ENCODE results near the gene UBE2H. TPM values are rescaled to one million over a fixed set of nuclear protein-coding genes. Genes with fewer than 3 reads are reported as not detected.

Gene UBE2H
- total and polyA plus RNA-seq, 2 donors: 23.2 to 31.8 TPM

DNA sequence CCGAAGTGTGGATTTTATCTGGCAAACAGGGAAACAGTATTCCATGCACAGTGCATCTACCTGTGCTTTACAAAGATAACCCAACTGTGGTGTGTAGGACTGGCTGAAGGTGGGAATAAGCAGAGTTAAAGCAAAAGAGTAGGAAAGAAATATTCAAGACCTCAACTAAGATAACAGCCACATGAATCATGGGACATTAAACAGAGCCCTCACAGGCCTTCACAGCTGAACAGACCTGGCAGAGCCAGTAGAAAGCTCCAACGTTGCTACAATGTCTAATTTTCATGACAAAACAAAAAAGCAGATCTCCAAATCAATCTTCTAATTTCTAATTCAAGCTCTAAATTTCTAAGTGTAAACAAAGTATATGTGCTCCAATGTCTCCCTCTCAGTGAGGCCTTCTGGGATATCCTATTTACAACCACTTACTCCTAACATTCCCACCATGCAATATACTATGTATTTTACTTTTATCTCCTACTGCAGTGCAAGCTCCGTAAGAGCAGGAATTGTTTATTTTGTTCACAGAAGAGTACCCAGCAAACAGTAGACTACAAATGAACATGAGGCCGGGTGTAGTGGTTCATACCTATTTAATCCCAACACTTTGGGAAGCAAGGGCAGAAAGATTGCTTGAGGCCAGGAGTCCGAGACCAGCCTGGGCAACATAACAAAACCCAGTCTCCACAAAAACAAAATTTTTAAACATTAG, 63.5 kb downstream of the UBE2H start:
- WGBS: 93% methylated on average over 5 of the region's 5 CpGs
- no peak for DNase-seq (ENCODE audit: low read depth in 6 of 9, low spot score in 9 of 9)

DNA sequence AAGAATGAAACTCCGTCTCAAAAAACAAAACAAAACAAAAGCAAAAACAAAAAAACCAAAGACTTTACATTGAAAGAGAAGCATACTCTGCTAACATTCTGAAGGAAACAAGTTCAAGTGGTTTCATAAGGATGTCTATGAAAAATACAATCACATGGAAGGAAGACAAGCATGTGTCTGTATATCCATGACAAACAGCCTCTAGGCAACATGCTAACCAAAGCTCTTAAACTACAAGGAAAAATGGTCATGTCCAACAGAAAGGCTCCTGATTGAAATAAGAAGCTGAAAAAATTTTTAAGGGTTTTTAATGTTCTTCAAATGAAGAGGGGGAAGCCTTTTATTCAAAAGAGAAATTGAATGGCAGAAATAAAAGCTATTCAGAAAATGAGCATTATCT, 64.9 kb downstream of the UBE2H start:
- Histone ChIP-seq H3K36me3 (ENCODE audit: control insufficient read depth in 2 of 2, insufficient read depth in 2 of 2, low read length in 1 of 2) (peaks cover 0 to 11% of the 10 kb centered on the region in 2 donors), H3K27me3 (ENCODE audit: control insufficient read depth in 2 of 2, insufficient read depth in 1 of 2, low read length in 1 of 2) (no peaks in the 10 kb centered on the region), H3K27ac (ENCODE audit: low read depth in 1 of 2, low read length in 1 of 2) (no peak overlapping the region), H3K4me1 (ENCODE audit: control insufficient read depth in 2 of 2, insufficient read depth in 2 of 2, low read length in 2 of 2) (no peaks in the 10 kb centered on the region), H3K4me3 (ENCODE audit: low read length in 2 of 2) (no peak overlapping the region), H3K9me3 (ENCODE audit: control insufficient read depth in 2 of 2, insufficient read depth in 1 of 2, low read length in 1 of 2) (no peaks in the 10 kb centered on the region)
- 98% methylated on average over 1 of the region's 1 CpG for WGBS
- no peak for DNase-seq (ENCODE audit: low read depth in 6 of 9, low spot score in 9 of 9)

More for the DNA sequence above, 63.5 kb downstream of the UBE2H start:
- H3K36me3 ChIP-seq (ENCODE audit: control insufficient read depth in 2 of 2, insufficient read depth in 2 of 2, low read length in 1 of 2): peaks cover 0 to 11% of the 10 kb centered on the region in 2 donors
- no peak overlapping the region for H3K4me3 ChIP-seq (ENCODE audit: low read length in 2 of 2)
- no peaks in the 10 kb centered on the region for H3K27me3 ChIP-seq (ENCODE audit: control insufficient read depth in 2 of 2, insufficient read depth in 1 of 2, low read length in 1 of 2)
- H3K4me1 ChIP-seq (ENCODE audit: control insufficient read depth in 2 of 2, insufficient read depth in 2 of 2, low read length in 2 of 2): no peaks in the 10 kb centered on the region
- H3K9me3 ChIP-seq (ENCODE audit: control insufficient read depth in 2 of 2, insufficient read depth in 1 of 2, low read length in 1 of 2): no peaks in the 10 kb centered on the region
- H3K27ac ChIP-seq (ENCODE audit: low read depth in 1 of 2, low read length in 1 of 2): no peak overlapping the region

DNA sequence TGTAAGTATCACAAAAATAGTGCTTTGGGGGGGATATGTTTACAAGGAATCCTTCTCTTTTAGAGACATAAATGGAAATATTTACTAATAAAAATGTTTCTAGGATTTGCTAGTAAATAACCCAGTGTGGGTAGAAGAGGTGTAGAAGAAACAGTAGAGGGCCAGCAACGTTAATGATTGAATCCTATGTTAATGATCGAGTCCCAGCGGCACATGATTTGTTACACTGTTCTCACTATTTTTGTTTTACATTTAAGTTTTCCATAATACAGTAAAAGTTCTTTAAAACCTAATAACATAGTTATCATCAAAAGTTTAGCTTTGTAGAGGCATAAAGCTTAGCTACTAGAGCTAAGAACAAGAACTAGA, 66.0 kb downstream of the UBE2H start:
- Histone ChIP-seq H3K36me3 (ENCODE audit: control insufficient read depth in 2 of 2, insufficient read depth in 2 of 2, low read length in 1 of 2) (peaks cover 0 to 11% of the 10 kb centered on the region in 2 donors), H3K27ac (ENCODE audit: low read depth in 1 of 2, low read length in 1 of 2) (no peak overlapping the region), H3K9me3 (ENCODE audit: control insufficient read depth in 2 of 2, insufficient read depth in 1 of 2, low read length in 1 of 2) (no peaks in the 10 kb centered on the region), H3K27me3 (ENCODE audit: control insufficient read depth in 2 of 2, insufficient read depth in 1 of 2, low read length in 1 of 2) (no peaks in the 10 kb centered on the region), H3K4me3 (ENCODE audit: low read length in 2 of 2) (no peak overlapping the region), H3K4me1 (ENCODE audit: control insufficient read depth in 2 of 2, insufficient read depth in 2 of 2, low read length in 2 of 2) (no peaks in the 10 kb centered on the region)
- 99% methylated on average over 3 of the region's 3 CpGs for WGBS
- no peak for DNase-seq (ENCODE audit: low read depth in 6 of 9, low spot score in 9 of 9)

DNA sequence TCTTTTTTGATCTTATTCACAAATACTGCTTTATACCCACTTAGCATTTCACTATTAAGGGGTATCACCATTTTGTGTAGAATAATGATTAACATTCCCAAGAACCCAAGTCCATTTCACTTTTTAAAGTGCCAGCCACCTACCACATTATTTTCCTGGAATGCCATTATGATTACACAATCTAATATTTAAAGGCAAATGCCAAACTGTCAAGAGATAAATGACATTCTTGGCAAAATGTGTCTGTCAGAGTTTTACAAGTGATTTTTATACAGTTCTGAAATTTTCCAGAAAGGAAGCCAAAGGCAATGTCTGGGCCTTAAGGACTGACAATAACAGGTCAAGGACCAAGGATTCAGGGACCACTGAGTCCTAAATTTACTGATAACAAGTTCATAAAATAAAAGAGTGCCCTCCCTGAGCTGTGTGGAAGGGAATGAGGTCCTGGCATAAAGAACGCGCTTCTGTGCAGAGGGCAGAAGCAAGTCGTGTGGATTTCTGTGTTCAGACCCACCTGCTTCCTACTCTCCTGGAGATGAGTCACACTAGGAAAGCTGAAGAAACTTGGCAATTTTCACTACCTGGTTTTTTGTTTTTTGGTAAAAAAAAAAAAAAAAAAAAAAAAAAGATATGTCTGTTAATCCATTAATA, 66.5 kb downstream of the UBE2H start:
- Histone ChIP-seq H3K9me3 (ENCODE audit: control insufficient read depth in 2 of 2, insufficient read depth in 1 of 2, low read length in 1 of 2) (no peaks in the 10 kb centered on the region), H3K27me3 (ENCODE audit: control insufficient read depth in 2 of 2, insufficient read depth in 1 of 2, low read length in 1 of 2) (no peaks in the 10 kb centered on the region), H3K36me3 (ENCODE audit: control insufficient read depth in 2 of 2, insufficient read depth in 2 of 2, low read length in 1 of 2) (peaks cover 0 to 11% of the 10 kb centered on the region in 2 donors), H3K4me3 (ENCODE audit: low read length in 2 of 2) (no peak overlapping the region), H3K4me1 (ENCODE audit: control insufficient read depth in 2 of 2, insufficient read depth in 2 of 2, low read length in 2 of 2) (no peaks in the 10 kb centered on the region), H3K27ac (ENCODE audit: low read depth in 1 of 2, low read length in 1 of 2) (no peak overlapping the region)
- 90% methylated on average over 3 of the region's 3 CpGs for WGBS
- DNase-seq (ENCODE audit: low read depth in 6 of 9, low spot score in 9 of 9): no peak

DNA sequence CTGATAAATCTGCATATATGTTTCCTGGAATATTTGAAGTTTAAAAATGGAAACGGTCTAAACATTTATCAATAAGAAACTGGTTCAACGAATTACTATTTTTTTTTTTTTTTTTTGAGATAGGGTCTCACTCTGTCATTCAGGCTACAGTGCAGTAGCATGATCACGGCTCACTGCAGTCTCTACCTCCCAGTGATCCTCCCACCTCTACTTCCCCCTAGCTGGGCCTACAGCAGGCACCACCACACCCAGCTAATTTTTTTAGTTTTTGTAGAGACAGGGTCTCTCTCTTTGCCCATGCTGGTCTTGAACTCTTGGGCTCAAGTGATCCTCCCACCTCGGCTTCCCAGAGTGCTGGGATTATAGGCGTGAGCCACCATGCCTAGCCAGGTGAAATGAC, 68.3 kb downstream of the UBE2H start:
- no peak overlapping the region for H3K27ac ChIP-seq (ENCODE audit: low read depth in 1 of 2, low read length in 1 of 2)
- peaks cover 0 to 14% of the 10 kb centered on the region in 2 donors for H3K36me3 ChIP-seq (ENCODE audit: control insufficient read depth in 2 of 2, insufficient read depth in 2 of 2, low read length in 1 of 2)
- no peak for DNase-seq (ENCODE audit: low read depth in 6 of 9, low spot score in 9 of 9)
- H3K9me3 ChIP-seq (ENCODE audit: control insufficient read depth in 2 of 2, insufficient read depth in 1 of 2, low read length in 1 of 2): no peaks in the 10 kb centered on the region
- H3K4me3 ChIP-seq (ENCODE audit: low read length in 2 of 2): no peak overlapping the region
- 97% methylated on average over 5 of the region's 5 CpGs for WGBS
- H3K27me3 ChIP-seq (ENCODE audit: control insufficient read depth in 2 of 2, insufficient read depth in 1 of 2, low read length in 1 of 2): no peaks in the 10 kb centered on the region
- no peaks in the 10 kb centered on the region for H3K4me1 ChIP-seq (ENCODE audit: control insufficient read depth in 2 of 2, insufficient read depth in 2 of 2, low read length in 2 of 2)

DNA sequence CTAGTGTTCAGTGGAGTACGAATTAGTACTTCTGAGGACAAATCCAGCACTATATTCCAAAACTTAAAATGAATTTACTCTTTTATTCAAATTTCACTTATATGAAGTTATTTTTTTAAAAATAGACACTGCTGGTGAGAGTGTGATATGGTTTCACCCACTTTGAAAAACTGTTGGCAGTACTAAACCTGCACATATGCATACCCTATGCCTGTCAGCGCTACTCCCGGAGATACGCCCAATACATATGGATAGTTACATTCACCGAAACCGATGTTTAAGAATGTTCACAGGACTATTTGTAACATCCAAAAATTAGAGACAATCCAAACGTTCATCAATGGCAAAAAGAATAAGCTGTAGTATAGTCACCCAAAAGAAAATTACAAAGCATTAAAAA, 69.6 kb downstream of the UBE2H start:
- H3K27me3 ChIP-seq (ENCODE audit: control insufficient read depth in 2 of 2, insufficient read depth in 1 of 2, low read length in 1 of 2): no peaks in the 10 kb centered on the region
- no peaks in the 10 kb centered on the region for H3K9me3 ChIP-seq (ENCODE audit: control insufficient read depth in 2 of 2, insufficient read depth in 1 of 2, low read length in 1 of 2)
- WGBS: 98% methylated on average over 7 of the region's 7 CpGs
- DNase-seq (ENCODE audit: low read depth in 6 of 9, low spot score in 9 of 9): no peak
- H3K4me1 ChIP-seq (ENCODE audit: control insufficient read depth in 2 of 2, insufficient read depth in 2 of 2, low read length in 2 of 2): no peaks in the 10 kb centered on the region
- H3K36me3 ChIP-seq (ENCODE audit: control insufficient read depth in 2 of 2, insufficient read depth in 2 of 2, low read length in 1 of 2): peaks cover 0 to 17% of the 10 kb centered on the region in 2 donors
- H3K27ac ChIP-seq (ENCODE audit: low read depth in 1 of 2, low read length in 1 of 2): no peak overlapping the region
- no peak overlapping the region for H3K4me3 ChIP-seq (ENCODE audit: low read length in 2 of 2)

DNA sequence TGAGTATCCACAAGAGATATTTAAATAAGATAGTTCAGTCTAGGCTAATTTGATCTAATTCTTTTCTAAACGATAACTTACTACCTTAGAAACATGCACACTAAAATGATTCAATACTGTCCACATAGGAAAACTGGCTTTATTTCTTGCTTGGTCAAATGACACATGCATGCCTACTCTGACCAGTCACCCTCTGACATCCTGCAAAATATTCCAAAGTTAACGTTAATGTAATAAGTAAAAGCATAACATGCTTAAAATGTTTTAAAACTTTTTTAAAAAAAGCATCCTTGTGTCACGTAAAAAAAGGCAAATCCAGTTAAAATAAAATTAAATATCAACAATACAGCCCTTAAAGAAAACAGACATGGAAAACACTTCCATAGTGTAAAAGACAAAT, 70.2 kb downstream of the UBE2H start:
- no peak overlapping the region for H3K27ac ChIP-seq (ENCODE audit: low read depth in 1 of 2, low read length in 1 of 2)
- no peaks in the 10 kb centered on the region for H3K4me1 ChIP-seq (ENCODE audit: control insufficient read depth in 2 of 2, insufficient read depth in 2 of 2, low read length in 2 of 2)
- H3K36me3 ChIP-seq (ENCODE audit: control insufficient read depth in 2 of 2, insufficient read depth in 2 of 2, low read length in 1 of 2): peaks cover 0 to 20% of the 10 kb centered on the region in 2 donors
- H3K27me3 ChIP-seq (ENCODE audit: control insufficient read depth in 2 of 2, insufficient read depth in 1 of 2, low read length in 1 of 2): no peaks in the 10 kb centered on the region
- H3K9me3 ChIP-seq (ENCODE audit: control insufficient read depth in 2 of 2, insufficient read depth in 1 of 2, low read length in 1 of 2): no peaks in the 10 kb centered on the region
- 98% methylated on average over 3 of the region's 3 CpGs for WGBS
- H3K4me3 ChIP-seq (ENCODE audit: low read length in 2 of 2): no peak overlapping the region
- DNase-seq (ENCODE audit: low read depth in 6 of 9, low spot score in 9 of 9): no peak

DNA sequence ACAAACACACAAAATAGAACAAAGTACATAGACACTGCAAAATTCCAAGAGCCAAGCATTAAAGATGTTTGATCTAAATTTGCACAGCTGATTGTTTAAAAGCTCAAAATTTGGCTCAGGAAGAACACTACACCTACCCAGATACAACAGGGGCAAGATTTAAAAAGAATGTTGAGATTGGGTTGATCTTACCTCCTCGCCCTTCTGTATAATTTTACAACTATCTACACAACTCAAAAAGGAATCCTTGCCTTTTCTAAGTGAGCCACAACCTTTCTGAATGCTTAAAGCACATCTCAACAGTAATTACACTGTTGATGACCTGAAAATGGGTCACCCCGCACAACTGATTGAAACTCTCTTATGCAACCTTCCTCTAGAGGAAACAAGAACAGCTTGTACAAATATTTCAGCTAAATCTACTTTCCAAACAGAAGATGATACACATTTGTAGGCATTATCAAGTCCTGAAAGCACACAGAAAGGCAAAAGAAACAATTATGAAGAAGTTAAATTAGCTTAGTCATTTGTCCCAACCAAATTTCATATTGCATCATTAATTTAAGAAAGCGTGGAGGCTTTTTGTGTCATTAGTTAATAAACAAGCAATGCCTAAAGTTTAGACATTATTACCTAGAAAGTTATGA, 75.5 kb downstream of the UBE2H start:
- Histone ChIP-seq H3K27me3 (ENCODE audit: control insufficient read depth in 2 of 2, insufficient read depth in 1 of 2, low read length in 1 of 2) (no peaks in the 10 kb centered on the region), H3K27ac (ENCODE audit: low read depth in 1 of 2, low read length in 1 of 2) (peak overlapping the region in 1 of 2 donors; percentile 52), H3K4me3 (ENCODE audit: low read length in 2 of 2) (no peak overlapping the region), H3K9me3 (ENCODE audit: control insufficient read depth in 2 of 2, insufficient read depth in 1 of 2, low read length in 1 of 2) (no peaks in the 10 kb centered on the region), H3K4me1 (ENCODE audit: control insufficient read depth in 2 of 2, insufficient read depth in 2 of 2, low read length in 2 of 2) (no peaks in the 10 kb centered on the region), H3K36me3 (ENCODE audit: control insufficient read depth in 2 of 2, insufficient read depth in 2 of 2, low read length in 1 of 2) (peaks cover 4 to 23% of the 10 kb centered on the region in 2 donors)
- no peak for DNase-seq (ENCODE audit: low read depth in 6 of 9, low spot score in 9 of 9)
- WGBS: 96% methylated on average over 3 of the region's 3 CpGs

DNA sequence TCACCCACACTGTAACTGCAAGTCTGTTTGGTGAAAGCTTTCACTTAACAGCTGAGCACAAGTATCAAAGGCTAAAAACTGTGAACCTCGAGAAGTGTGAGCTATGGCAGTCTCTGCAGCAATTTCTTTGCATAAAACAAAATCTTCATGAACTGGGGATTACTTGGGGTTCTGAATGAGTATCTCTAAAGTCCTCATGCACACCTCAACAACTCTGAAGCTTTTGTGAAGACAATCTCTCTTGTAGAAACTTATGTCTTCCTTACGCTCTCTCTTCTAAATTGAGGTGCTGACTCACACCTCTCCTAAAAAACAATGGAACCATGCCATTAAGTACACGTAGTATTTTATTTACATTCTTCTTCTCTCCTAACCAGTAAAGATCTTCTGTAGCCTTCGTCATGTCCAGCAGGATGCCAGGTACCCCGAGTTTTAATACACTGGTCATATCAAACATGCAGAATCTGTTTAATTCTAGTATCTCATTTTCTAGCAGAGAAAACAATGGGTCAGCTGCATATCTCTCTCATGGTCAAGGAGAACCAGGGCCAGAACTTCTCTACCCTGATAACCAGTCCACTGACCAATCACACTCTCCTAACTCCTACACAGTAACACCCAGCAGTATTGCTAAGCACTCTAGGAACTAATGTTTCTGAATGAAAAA, 76.9 kb downstream of the UBE2H start:
- Histone ChIP-seq H3K36me3 (ENCODE audit: control insufficient read depth in 2 of 2, insufficient read depth in 2 of 2, low read length in 1 of 2) (peaks cover 7 to 22% of the 10 kb centered on the region in 2 donors), H3K4me1 (ENCODE audit: control insufficient read depth in 2 of 2, insufficient read depth in 2 of 2, low read length in 2 of 2) (no peaks in the 10 kb centered on the region), H3K27ac (ENCODE audit: low read depth in 1 of 2, low read length in 1 of 2) (no peak overlapping the region), H3K4me3 (ENCODE audit: low read length in 2 of 2) (no peak overlapping the region), H3K27me3 (ENCODE audit: control insufficient read depth in 2 of 2, insufficient read depth in 1 of 2, low read length in 1 of 2) (no peaks in the 10 kb centered on the region), H3K9me3 (ENCODE audit: control insufficient read depth in 2 of 2, insufficient read depth in 1 of 2, low read length in 1 of 2) (no peaks in the 10 kb centered on the region)
- 84% methylated on average over 5 of the region's 5 CpGs for WGBS
- no peak for DNase-seq (ENCODE audit: low read depth in 6 of 9, low spot score in 9 of 9)

All from thymus (tissue), 11 donors.